ENCODE results near the gene SYNGR2.

The SYNGR2 gene, protein sequence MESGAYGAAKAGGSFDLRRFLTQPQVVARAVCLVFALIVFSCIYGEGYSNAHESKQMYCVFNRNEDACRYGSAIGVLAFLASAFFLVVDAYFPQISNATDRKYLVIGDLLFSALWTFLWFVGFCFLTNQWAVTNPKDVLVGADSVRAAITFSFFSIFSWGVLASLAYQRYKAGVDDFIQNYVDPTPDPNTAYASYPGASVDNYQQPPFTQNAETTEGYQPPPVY

DNA sequence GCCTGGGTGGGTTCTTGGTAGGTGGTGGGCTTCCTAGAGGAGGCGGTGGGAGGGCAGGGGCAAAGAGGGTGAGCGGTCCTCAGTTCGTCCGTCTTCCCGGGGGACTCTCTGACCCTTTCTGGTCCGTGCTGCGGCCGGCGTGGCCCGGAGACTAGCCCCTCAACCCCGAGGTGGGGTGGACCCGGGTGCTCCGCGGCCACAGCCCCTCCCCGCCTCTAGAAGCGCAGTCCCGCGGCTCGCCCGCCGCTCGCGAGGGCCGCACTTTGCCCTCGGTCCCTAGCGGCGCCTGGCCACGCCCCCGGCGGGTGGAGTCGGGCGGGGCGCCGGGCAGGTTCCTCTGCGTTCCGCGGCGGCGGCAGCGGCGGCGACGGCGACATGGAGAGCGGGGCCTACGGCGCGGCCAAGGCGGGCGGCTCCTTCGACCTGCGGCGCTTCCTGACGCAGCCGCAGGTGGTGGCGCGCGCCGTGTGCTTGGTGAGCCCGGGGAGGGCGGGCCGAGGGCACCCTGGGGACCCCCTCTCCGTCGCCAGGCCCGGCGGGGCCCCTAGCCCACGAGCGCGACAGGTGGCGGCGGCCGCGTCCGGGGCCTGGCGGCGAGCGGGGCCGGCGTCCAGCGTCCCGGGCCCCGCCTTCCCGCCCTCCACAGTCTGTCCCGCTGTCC is at the start of gene SYNGR2:
SYNGR2 (plus strand) TSS at position 340 of the 661 bp plus-strand sequence; CDS start at position 376, 36 bp downstream.
- no peak for DNase-seq

DNA sequence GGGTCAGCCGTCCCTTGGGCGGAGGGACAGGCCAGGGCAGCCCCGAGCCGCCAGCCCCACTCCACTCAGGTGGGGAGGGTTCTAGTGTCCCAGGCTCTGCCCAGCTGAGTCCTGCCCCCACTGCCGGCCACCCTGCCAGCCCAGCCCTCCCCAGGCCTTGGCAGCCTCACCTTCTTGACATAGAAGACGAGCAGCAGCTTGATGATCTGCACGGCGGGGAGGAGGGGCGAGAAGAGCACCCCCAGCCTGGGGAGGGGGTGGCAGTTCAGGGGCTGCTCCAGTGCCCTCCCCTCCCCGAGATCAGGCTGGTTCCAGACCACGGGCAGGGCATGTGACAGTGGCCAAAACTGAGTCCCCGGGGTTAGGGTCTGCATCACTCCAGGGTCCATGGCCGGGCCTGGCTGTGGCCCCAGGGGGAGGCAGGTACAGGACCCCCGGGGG is 49.6 kb upstream of the SYNGR2 start:
- DNase-seq: no peak

DNA sequence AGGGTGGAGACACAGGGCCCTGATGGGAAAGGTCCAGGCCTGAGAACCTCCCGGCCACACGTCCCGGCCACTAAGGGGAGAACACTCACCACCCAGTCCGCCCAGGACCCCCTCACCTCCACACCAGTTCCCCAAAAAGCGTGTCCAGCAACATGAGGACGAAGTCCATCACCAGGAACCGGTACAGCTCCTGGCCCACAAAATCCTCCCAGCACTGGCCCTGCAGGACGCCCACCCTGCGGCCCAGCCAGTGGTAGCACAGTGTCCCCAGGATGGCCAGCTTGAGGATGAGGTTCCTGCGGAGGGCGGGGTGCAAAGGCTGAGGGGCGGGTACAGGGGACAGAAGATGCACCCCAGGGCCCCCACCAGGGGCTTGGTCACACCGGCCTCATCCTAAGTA is 47.8 kb upstream of the SYNGR2 start:
- no peak for DNase-seq

DNA sequence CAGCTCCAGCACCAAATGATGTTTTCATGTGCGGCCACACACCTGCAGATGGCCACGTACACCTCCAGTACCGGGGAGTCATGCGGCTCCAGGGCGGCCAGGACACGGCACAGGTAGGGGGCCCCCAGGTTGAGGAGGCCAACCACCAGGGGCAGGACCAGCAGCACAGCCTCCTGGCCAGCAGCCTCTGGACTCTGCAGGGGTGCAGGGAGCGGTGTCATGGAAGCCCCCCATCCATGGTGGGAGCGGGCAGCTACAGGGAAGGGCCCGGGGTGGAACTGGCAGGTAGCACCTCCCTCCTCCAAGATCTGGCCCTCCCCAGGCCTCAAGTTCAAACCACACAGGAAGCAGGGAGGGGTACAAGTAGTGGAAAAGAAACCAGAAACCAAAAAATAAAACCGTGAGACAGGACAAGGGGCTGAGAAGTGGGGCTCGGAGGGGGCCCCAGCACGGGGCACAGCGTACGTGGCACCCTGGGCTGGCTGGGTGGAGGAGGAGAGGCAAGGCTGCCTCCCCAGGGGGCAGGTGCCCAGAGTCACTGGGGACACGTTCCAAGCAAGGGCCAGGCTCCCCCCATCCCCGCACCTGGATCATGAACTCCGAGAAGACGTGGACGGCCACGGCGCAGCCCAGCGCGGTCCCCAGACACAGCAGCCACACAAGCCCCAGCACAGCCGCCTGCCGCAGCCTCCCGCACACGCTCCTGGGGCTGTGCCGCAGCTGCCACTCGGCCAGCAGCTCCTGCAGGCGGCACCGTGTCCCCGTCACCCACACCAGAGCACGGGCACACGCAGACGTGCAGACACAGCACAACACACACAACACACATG is 47.2 kb upstream of the SYNGR2 start:
- DNase-seq: no peak

DNA sequence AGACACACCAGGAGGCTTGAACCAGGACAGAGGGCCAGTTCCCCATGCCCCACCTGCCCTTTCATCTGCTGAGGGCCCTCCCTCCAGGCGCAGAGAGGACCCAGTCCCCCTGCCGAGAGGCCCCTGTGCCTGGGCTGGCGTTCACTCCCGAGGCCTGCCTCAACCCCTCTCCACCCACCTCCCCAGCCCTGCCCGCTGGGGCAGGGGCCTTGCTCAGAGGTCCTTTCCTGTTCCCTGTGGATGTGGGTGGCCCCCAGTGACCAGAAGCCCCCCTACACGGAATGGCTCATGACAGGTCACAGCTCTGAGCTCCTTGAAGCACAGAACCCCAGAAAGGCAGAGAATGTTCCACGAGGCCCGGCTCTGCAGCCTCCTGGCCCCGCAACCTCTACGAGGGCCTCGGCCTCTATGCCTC is 46.6 kb upstream of the SYNGR2 start:
- no peak for DNase-seq

DNA sequence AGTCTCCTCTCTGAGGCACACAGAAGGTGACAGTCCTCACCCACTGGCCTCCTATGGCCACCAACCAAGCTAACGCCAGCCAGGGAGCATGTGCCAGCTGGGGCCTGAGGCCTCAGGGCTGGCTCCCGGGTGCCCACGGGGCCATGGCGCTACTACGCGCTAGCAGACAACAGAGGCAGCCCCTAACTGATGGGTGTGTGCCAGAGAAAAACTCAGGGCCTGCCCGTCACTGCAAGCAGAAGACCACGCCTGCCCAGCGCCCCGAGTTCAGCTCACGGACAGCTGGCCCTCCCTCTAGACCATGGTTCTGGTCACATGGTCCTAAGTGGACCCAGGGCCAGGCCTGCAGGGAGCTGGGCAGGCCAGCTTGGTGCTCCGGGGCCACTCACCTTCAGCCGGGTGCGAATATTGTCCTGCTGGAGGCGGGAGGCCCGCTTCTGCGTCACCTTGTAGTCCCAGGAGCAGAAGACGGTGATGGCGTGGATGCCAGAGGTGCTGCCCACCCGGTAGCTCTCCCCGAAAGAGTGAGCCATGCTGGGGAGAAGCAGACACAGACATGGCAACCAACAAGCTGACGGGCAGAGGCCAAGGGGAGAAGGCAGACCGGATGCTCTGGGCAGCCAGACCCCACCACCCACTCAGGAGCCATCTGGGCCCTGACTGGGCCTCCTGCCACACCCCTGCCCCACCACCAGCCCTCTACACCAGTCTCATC is 46.0 kb upstream of the SYNGR2 start:
- DNase-seq: no peak

DNA sequence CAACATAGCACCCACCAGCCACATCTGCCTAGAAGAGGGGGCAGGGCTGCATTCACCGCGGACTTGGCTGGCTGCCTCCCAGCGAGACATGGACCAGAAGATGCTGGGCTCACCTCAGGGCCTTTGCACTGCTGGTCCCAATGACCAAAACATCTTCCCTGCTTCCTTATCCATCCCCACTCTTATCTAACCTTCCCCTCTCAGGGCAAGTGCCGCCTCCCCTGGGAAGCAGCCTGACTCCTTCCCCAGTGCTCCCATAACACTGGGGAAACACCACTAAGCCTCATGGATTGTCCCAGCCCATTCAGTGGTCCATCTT is 45.5 kb upstream of the SYNGR2 start:
- no peak for DNase-seq

DNA sequence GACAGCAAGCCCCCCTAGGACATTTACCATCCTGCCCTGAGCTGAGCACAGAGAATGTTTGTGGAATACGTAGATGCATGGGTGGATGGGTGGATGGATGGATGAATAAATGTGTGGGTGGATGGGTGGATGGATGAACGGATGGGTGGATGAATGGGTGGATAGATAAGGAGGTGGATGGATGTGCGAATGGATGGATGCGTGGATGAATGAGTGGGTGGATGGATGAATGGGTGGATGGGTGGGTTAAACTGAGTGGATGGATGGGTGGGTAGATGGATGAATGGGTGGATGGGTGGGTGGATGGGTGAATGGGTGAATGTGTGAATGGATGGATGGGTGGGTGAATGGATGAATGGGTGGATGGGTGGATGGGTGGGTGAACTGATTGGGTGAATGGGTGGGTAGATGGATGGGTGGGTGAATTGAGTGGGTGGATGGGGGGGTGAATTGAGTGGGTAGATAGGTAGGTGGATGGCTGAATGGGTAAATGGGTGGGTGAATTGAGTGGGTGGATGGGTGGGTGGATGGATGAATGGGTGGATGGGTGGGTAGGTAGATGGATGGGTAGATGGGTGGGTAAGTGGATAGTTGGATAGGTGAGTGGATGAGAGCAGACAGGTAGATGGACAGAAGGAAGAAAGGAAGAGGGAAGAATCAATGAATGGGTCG is 45.0 kb upstream of the SYNGR2 start:
- DNase-seq: no peak

DNA sequence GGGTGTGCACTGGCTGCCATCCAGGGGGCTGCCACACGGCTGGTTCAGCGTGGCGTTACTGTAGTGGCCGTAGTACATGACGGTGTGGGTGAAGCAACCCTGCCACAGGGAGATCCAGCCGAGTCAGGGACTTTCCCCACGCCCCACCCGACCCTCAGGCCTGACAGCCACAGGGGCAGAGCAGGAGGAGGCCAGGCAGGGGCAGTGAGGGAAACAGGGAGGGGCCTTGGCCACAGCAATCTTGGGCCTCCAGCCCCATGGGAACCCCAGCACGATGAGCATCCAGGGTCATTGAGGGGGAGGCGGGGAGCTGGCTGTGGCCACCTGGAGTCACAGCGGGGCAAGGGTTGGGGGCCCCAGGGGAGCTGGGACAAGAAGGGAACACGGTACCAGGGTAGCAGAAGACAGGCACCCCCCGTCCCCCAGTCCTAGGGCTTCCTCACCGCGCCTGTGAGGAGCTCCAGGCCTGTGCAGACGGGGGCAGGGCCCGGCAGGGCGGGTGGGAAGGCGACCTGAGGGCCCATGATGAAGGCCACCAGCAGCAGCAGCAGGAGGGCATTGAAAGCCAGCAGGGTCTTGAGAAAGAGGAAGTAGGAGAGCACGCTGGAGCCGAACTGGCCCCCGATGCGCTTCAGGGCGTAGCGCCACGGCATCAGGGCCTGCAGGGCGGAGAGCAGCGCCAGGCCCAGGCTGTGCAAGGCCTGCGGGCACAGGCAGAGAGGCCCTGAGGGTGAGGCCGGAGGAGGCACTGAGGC is 44.1 kb upstream of the SYNGR2 start:
- DNase-seq: no peak

DNA sequence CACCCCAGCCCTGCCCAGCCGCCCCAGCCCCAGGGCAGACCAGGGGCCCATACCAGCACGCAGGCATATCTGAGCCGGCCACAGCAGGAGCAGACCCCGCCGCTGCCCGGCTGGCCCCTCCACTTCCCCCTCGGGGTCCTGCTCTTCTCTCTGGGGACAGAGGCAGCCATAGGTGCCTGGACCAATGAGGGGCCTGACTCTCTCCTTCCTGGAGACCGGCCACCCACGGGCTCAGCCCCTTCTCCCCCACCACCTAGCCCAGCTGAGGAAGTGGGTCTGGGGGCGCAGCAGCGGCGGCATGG is 43.6 kb upstream of the SYNGR2 start:
- DNase-seq: no peak

DNA sequence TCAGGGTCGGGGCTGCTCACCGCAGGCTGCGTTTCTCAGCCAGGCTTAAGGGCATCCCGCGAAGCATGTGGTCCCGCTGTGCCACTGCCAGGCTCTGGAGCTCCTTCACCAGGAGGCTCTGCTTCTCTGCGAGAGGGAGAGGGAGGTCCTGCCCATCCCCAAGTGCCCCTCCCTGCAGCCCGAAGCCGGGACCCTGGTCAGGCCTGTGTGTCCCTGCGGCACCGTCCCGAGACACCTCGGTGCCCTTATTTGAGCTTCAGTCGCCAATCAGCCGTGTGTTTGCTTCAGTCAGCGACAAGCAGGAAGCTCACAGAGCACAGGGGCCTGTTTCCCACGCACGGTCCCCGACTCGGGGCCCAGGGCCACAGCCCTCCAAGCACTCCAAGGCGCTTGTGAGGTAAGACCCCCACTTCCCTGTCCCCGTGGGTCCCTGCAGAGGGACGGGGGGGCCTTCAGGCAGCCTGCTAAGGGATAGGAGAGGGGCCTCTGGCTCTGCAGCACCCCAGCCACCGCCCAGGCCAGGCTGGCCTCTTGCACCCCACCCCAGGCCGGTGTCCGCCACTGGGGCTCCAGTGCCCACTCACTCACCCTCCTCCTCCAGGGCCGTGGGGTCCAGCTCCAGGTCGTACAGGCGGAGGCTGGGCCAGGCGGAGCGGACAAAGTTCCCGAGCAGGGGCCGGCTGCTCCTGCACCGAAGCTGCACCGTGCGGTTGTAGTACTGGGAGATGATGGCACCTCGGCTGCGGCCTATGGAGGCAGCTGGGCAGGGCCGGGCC is 43.1 kb upstream of the SYNGR2 start:
- no peak for DNase-seq

DNA sequence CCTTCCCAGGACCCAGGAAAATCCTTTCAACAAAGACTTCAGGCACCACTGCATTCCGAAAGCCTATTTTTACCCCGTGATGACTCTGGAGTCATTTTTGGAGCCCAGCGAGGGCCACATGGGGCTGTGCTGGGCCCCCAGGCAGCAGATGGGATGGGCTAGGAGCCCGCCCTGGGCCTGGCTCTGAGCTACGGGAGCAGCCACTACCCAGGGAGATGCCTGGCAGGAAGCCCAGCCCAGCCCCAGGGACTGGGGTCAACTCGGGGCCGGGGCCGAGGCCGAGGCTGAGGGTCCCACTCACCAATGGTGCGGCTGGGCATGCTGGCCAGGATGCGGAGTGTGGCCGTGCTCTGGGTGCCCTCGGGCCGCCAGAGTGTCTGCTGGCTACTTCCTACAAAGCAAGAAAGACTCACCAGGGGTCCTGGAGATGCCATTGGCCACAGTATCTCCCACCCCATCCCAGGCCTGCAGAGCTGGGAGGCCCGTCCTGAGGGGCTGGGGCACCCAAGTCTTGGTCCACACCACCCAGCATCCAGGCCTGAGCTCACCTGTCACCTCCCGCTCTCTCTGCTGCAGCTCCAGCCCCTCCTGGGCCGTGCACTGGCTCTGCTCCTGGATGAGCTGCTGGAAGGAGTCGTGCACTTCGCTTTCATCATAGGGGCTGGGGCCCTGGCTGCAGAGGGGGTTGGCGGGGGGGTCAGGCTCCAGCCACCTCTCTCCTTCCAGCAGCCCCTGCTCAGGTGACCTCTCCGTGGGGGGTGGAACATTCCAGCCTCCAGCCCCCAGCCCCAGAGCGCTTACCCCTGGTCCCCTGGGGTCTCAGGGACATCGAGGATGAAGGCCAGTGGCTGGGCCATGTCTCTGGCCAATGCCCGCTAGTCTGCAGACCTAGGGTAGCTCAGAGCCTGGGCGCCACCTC is 42.1 kb upstream of the SYNGR2 start:
- DNase-seq: no peak

DNA sequence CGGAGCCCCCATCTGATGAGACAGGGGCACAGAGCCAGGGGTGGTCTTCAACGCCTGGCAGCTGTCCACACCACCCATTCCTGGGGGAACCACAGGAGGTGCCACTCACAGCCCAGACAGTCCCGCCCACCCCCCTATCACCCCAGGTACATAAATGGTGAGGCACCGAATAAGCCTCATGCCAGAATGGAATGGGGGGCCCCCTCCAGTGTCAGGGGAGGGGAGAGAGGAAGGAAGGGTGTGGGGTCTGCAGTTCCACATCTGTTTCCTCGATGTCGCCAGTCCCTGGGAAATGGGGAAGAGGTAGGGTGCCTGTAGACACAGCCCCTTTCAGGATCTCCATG is 41.5 kb upstream of the SYNGR2 start:
- DNase-seq: no peak

DNA sequence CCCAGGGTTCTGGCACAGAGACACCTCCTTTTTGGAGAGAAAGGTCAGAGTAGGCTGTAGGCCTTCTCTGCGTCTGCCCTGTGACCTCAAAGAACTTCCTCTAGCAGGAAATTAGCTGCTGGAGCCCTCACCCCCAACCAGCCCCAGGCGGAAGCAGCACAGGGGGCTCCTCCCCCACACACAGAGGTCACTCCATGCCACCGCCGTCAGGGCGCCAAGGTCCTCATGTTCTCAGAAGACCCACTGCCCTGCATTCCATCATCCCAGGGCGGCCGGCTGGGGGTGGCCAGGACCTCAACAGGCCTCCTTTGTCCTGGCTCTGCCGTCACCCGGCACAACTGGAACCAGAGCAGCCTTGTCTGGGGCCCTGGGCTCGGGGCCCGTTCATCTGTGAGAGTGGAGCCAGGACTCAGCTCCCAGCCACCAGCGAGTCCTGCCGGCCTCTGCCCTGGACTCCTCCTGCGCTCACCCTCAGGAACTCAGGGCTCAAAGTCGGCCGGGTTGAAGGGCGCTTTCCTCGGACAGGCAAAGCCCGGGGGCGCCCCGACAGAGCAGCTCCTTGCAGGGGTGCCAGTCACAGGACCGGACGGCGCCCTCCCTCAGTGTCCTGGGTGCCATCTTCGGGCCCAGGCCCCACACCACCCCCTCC is 41.0 kb upstream of the SYNGR2 start:
- no peak for DNase-seq

DNA sequence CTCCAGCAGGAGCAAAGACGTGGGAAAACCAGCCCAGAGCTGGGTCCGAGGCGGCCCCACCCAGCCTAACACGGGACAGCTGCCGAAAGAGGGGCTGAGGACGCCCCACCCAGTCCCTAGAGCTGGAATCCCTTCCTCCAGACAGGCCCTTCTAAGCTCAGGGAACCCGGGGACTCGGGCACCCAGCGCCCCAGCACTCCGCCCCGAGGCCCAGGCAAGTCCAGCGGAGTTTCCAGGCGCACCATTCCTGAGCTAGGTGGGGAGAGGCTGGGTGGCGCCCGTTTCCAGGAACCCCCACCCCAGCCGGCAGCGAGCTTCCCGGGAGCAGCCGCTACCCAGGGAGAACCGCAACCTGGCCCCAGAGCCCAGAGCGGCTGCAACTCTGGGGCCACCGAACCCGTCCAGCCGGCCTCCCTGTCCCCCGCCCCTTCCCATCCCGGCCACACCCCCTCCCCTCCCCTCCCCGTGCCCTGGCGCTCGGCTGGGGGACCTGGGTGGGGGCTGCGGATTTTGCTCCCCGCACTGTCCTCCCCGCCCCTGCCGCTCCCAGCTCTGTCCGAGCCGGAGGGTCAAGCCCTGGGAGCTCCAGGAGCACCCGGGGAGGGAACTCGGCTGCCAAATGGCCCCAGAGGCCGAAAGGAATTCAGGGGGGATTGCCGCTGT is 40.4 kb upstream of the SYNGR2 start:
- DNase-seq: no peak

DNA sequence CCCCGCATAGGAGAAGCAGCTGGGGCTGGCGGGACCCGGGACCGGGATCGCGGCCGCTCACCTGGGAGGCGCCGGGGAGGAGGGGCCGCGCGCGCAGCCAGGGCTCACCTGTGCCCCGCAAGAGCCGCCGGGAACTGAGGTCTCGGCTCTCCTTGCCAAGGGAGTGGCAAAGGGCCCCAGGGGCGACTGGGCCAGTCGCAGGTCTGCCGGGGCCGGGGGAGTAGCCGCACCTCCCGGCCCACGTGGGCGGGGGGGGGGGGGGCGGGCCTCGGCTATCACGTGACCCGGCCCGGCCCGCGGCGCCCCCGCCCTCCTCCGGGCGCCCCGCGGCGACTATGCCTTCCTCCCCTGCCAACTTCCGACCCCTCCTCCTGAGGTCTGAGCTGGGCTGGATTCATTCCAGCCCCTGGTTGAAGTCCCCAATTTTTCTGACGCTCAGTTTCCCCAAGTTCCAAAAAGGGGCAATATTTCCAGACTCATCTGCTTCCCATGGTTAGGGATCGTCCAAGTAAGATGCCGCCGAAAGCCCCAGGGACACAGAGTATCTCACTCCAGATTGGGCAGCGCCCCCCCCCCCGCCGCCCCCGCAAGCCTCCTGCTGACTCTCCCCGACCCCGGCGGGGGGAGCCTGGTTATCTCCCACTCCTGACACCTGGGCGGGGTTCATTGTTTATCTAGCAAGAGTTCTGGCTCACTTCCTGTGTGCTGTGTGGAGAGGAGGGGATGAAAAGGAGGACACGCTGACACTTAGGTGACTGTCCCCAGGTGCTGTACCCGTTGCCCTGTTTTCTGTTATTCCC is 39.6 kb upstream of the SYNGR2 start, which contains the start of gene TMC6:
TMC6 (minus strand) TSS at position 205 of the 800 bp plus-strand sequence. CDS start 1,923 bp downstream, outside the sequence.
- DNase-seq: no peak

DNA sequence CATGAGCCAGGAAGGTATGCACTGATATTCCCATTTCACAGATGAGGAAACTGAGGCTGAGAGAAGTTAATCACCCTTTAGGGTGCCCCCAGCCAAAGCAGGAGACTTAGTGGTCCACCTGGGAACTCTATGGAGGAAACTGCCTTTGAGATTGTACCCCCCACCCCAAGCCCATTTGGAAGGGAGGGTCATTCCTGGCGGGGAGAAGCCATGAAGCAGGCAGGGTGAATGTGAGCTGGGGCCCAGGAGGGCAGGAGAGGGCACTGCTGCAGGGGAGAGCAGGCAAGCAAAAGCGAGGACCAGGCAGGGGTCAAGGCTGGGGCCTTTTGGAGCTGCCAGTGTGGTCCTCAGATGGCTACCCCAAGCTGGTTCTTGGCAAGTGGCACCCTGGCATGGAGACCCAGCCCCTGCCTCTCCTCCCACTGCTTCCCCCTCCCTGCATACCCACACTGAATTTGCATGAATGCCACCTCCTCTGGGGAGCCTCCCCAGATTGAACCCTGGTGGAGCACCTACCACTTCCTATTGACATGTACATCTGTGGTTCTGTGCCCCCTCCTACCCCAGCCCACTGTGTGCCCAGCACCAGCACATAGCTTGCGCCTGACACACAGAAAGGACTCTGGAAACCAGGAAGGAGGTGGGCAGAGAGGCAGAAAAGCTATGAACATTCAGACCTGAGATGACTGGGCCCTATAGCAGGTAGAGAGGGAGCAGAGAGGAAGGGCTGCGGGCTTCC is 38.9 kb upstream of the SYNGR2 start:
- no peak for DNase-seq

DNA sequence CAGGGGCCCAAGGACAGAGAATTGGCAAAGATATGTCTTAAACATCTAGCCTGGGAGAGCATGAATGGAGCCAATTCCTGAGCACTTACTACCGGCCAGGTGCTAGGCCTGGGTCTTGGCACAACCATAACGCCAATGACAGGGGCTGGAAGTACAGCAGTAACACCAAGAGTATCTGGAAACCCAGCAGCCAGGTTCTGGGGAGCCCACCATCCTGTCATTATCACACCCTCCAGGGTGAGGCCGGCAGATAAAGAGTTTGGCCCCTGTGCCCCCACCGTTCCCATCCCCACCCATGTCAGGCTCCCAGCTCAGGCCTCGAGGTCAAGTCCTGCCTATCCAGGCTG is 38.3 kb upstream of the SYNGR2 start:
- no peak for DNase-seq
